GM18858 (cell line): ENCODE measurements around the gene ALX4.

Experiments used
- ATAC-seq: cut with Tn5 transposase; IDR thresholded peaks from one replicate; pipeline ENCODE4 v1.9.1; 2021; ENCODE audit not compliant: unreplicated experiment

Gene ALX4

DNA sequence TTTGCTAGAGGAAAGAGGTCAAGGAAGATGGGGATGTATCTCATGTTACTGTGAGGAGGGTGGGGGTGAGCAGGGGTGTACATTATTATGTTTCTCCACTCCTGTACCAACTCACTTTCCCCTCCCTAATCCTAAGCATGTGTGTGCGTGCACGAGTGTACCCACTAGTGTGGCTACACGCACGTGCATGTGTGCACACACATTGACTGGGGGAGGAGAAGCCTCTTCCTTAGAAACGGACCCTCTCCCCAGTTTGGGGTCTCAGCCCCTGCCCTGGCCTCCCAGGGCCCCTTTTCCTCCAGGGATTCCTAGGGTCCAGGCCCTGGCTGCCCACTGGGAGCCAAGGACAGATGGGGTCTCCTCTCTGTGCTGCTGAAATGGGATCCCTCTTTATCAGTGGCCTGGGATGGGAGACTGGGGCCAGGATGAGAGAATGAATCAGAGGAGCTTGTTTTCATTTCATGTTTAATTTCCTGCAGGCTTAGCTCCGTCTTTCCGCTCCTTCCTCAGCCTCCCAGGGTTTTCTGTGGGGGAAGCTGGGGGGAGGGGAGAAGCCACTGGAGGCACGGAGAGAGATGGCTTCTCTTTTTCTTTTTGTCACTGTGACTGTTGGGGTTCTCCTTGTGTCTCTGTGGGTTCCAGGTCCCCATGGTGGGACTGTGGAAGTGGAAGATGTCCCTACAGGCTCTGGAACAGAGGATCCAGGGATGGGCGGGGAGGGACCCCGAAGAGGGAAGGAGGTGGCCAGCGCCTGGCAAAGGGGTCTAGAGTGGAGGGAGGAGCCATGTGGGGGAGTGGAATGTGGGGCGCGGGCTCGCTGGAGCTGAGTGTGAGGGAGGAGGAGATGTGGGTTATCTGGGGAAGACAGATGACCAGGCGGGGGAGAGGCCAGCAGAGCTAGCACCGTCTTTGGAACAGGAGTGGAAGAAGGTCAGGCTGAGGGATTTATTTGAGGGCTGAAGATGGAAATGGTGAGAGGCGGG lies 40.3 kb downstream of the ALX4 start:
- no peak for ATAC-seq

DNA sequence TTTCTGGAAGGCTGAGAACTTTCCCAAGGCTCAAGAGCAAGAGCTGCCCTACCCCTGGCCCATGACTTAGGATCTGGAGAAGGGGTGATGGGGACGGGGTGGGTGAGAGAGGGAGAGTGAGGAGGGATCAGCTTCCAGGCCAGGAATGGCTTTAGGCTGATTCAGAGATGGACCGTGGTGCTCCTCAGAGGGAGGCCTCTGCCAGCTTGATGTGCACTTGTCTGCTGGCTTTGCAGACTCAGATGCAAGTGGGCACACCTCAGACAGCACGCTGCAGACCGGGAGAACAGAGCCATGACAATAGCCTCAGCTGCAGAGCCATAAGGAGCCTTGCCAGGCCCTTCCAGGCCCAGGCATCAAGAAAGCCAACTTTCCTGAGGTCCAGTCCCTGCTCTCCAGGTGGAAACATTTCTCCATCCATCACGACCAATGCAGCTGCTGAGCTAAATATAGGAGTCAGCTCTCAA lies 41.3 kb downstream of the ALX4 start:
- no peak for ATAC-seq

DNA sequence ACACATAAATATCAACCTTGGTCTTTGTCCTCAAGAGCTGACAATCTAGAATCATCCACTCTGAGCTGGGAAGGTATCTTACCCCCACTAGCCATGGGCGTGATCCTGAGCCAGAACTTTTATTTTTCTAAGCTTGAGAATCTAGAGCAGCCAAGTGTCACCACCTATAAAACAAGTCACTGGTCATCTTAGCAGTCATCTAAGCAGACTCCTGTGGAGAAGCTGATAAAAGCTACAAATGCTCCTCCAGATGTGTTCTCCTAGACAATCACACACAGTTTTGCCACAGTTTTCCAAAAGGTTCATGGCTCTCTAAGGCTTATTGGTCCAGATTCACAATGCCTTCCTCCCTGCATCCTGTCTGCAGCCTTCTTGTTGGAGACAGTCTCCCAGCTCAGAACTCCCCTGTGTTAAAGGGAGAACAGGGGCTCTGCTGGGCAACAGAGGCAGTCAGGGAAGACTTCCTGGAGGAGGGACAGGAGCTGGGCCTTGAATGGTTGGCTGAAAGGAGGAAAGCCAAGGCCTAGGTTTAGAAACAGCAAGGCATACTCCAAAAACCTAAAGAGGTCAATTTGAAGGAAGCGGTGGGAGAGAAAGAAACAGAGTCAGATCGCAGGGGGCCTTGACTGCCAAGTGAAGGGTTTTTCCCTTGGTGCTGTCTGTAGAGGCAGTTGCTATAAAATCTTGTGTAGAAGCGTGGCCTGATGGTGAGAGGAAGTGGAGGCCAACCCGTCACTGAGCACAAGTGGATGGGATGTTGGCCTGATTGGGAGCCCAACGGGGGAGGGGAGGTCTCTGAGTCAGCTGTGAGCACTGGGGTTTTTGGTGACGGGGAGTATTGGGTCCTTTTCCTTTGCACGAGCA lies 42.0 kb downstream of the ALX4 start:
- ATAC-seq: no peak

DNA sequence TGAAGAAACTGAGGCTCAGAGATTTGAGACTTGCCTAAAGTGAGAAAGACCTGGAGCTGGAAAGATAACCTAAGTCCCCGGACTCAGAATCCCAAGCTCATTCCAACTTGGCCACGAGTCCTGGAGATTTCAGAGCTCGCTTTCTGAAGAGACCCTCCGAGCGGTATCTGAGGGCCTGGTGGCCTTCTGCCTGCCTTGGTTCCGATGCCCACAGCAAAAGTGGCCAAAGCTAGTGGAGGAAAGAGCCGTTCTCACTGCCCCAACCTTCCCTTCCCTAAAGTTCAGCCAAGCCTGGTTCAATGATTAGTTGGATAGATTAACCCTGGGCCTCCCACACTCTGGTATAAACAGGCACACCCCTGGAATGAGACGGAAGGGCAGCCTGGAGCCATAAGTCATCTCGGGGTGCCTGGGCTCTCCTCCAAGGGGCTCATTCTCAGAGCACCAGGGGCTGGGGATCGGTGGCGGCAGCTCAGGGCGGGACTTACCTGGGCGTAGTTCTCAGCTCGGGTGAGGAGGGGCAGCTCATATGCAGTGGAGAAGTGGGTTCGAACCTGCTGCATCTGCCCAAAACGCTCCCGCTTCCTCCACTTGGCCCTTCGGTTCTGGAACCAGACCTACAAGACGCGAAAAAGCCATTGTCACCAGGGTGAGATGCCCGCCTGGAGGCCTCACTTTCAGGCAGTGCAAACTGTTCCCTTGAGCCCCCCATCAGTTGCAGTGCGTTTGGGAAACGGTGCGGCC lies 42.8 kb downstream of the ALX4 start:
- ATAC-seq: no peak

DNA sequence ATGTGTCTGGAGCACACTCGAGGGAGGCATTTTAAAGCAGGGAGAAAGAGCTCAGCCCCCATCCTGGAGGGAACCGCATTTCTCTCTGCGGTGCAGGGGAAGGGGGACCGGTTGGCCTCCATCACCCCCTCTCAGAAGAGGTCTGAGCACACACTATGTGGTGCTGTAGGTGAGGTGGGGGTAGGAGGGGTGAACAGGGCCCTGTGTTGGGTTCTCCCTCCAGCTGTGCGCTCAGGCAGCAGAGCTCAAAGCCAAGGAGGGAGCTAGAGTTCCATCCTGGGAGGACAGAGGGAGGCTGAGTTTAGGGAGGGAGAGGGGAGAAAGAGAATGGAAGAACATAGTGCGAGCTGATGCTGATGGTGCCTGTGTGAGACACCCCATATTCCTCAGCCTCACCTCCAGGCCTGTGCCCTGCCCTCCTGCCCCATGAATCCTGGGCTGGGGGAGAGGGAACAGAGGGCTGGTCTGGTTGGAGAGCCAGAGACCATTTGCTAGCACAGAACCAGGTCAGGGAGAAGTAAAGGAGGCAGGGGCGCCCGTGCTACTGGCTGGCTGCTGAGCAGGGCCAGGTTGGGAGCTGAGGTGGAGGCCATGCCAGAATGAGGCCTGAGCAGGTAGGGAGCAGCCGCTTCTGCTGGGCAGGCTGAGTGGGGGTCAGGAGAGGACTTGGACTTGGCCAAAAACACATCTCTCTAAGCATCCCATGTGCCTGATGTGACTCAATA lies 43.7 kb downstream of the ALX4 start:
- no peak for ATAC-seq

DNA sequence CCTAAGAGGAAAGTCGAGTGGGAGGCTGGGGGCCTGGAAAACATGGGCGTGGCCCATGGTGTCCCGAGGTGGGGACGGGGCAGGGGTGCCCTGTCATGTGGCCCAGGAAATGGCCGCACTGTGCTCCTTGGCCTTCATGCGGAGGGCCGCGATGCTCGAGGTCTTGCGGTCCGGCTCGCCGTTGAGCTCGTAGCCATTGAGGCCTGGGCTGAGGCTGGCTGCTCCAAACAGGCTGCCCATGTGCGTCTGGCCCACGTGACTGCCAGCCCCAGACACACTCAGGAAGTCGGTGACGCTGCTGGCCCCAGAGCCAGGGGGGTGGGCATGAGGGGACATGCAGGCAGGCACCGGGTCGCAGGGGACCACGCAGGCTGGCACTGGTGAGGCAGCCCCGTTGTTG lies 45.2 kb downstream of the ALX4 start:
- ATAC-seq: no peak

DNA sequence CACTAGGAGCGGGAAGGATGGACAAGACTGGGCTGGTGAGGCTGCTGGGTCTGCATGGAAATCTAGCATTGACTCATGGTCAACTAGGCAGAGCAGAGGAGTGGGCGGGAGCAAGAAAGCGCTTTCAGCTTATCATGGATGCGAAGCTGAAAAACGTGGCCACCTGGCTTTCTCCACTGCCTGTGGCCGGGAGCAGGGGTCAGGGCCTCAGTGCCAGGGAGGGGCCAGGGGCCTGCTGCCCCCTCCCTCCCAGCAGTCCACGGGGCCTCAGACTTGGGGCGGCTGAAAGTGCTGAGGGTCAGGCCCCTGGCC lies 45.5 kb downstream of the ALX4 start:
- no peak for ATAC-seq

DNA sequence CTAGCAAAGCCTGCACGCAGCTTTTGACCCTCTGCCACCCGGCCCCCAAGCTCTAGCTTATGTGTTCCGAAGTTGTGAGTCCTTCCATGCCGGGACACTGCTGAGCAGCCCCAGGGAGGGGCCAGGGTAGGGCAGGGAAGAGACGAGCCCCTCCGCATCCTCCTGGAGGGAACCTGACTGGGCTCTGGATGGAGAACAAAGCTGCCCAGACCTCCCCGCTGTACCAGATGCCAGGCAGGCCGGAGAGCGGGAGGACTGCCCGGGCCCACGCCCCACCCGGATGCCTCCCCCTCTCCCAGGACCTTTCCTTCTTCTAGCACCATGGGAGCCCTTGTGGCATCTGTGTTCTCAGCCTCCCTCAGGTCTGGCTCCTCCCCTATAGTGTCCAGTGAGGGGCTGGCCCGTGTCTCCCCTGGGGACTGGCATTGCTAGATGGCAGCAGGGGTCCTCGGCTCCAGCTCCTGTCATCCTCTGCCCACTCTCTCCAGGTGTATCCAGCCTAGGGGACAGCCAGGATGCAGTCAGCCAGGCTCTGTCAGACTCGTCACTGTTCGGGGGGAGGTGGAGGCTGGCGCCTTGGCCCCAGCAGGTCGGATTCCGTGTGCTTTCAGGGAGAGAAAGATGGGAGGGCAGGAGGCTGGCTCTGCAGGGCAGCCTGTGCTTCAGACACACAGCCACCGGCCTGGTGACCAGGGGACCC lies 46.1 kb downstream of the ALX4 start:
- ATAC-seq: no peak

DNA sequence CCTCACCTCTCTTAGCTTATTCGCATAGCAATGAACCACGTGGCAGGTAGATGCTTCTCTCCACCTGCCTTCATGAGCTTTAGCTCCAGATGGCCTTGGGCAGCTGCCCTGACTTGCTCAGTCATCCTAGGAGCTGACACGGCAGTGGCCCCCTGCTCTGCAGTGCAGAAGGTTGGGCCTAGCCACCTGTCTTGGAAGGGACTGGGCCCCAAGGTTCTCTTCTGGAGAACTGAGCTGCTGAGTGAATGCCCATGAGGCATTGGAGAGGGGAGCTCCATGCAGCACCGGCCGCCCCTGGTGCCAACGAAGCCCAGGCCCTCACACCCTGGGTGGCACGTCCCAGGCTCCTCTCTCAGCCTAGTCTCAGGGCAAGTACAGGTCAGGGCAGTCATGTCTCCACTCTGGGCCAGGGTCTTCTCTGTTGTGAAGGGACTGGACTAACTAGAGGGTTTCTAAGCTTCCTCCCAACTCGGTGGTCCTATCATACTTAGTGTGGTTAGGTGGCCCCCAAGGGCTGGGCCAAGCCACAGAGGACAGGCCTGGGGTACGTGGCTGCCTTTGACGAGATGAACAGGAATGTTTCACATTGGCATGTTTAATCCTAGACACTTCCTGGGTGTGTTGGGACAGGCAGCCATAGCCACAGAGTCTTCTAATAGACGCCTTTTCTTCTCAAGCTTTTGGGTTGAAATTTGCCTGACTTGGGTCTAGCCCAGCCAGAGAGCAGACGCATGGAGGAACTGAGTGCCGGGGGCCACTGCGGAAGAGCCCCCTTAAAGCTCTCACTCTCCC lies 47.9 kb downstream of the ALX4 start:
- no peak for ATAC-seq

DNA sequence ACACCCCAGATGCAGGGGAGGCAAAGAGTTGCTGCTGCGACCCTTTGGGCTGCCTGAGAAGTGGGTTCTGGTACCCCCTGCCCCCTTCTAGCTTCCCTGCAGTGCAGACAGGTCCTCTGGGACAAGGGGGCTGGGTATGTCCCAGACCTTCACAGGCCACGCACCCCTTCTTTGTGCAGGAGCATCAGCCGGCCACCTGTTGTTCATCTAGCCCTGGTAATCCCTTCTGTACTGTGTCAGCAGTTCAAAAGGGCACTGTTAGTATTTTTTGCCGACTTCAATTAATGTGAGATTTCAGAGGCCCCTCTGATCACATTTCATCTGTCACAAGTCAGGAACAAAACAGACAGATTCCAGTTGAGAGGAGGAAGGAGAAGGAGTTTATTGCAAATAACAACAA lies 49.9 kb downstream of the ALX4 start:
- ATAC-seq: no peak

DNA sequence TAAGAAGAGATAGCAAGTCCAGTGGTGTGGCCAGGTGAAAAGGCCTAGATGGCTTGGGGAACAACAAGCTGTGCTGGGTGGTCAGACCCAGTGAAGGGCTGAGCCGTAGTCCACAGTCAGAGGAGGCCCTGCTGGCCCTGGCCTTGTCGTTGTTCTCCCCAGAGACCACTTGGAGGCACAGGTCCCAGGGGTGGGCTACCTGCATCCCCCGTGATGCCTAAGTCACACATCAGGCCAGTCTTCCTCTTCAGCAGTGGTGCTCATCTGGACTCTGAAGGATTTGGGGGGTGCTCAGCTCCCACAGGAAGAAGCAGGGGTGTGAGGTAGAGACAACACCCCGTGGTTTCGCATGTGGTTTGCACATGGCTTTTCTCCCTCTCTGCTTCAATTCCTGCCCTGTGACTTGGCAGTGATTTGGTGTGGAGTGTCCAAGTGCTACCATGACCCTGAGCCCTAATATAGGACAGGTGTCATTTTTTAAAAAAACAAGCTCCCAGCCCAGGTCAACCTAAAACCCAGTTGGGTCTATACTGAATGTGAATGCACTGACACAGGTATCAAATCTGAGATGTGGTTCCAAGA lies 51.0 kb downstream of the ALX4 start:
- ATAC-seq: no peak

DNA sequence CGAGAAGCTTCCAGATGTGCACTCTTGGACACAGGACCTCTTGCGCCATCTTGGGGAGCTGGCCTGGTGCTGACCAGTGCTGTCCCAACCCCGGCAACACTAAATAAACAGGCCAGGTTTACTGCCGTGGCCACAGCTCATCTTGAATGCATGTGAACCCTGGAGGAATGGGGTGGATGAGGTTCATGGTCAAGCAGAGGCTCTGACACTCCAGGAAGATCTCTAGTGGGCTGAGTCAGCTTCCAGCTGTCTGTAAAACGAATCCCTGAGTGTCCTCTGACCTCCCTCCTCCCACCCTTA lies 51.8 kb downstream of the ALX4 start:
- ATAC-seq: no peak

DNA sequence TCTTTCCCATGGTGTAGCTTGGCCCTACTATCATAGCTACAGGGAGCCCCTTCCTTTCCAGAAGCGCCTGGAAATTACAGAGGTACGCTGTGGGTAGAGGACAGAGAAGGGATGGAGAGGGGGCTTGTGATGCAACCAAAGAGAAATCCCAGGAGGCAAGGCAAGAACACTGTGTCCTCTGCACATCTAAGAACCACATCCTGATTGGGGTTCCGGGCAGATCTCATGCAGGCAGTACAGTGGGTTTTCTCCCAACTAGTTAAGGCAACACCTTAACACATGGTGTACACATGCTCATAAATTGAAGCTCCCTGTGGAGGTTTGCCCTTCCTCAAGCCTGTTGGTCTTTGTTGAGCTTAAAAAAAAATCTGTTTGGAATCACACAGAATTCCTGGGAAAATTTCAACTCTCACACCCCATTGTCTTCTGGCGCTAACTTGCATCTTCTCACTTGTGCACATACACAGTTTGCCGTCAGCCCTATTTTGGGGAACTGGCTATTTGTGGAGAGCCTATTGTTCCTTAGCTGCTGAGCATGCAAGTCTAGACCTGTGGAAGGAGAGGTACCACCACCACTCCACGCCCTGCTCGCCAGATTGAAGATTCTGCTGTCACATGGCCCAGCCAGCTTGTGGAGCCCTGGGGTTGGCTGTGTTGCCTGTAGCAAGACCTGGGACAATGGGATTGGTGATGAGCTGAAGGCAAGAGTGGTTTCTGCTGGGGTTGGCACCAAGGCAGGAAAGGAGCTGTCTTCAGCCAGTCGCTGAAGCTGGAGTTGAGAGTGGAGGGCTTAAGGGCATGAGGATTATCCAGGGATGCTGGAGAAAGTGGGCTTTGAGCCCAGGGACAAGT lies 52.4 kb downstream of the ALX4 start:
- ATAC-seq: no peak

DNA sequence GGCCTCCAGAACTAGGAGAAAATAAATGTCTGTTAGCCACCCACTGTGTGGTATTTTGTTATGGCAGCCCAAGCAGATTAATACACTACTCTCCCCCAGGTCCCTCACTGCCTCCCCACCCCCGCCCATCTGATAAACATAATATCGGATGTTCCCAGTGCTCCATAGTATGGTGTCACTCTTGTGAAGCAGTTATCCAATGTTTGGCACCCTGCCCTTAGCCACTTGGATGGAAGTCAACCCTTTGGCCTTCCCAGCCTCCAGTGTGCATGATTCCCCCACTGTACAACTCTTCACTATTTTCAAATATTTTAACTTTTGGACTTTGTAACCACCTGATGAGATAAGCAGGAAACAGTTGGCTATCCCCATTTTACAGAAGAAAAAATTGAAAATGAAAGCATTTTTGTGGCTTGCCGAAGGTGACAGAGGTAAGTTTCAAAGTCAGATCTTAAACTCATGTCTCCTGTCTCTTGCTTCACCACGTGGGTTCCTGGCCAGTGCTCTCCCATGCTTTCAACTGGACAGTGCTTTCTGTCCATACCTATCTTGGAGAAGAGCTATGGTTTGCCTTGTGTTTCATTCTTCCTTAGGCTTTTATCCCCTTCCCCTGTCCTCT lies 53.2 kb downstream of the ALX4 start:
- no peak for ATAC-seq

DNA sequence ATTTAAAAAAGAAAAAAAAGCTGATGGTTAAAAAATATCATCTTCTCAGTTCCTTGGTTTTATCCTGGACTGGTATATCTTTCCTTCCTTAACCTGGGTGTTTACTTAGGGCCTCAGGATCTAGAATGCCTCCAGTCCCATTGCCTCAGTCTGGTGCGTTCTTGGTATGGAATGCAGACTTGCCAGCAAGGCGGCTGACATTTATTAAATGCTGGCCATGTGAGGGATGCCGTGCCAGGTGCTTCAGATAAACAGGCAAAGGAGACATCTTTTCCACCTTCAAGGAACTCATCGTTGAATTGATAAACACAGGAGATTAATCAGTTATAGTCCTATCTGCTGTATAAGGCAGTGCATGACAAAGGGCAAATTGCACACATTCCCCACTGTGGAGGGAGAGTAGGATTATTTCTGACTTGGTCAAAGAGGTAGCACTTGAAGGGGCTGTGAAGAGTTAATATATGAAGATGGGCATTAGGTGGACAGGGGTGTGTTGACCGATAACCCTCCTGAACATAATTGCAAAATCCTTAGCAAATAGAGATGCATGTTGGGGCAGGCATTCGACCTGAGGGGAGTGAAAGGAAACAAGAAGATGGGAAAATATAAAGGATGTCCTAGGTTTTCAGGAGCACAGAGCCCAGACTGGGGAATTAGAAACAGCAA lies 54.4 kb downstream of the ALX4 start:
- ATAC-seq: no peak

DNA sequence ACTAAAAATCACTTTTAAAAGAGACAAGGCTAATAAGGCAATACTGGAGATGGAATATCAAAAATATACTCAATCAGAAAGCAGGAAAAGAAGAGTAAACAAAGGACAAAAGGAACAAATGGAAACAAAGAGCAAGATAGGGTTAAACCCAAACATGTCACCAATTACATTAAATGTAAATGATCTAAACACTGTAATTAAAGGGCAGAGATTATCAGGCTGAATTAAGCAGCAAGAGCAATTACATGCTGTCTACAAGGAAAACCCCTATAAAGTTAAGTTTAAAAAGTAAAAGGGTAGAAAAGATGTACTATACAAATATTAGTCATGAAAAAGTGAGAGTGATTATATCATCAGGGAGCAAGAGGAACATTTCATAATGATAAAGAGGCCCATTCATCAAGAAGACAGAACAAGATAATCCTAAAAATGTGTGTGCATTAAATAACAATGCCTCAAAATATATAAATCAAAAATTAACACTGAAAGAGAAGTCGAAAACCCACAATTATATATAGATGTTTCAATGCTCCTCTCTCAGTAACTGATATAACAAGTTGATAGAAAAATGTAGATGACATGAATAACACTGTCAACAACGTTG lies 56.8 kb downstream of the ALX4 start:
- ATAC-seq: no peak

DNA sequence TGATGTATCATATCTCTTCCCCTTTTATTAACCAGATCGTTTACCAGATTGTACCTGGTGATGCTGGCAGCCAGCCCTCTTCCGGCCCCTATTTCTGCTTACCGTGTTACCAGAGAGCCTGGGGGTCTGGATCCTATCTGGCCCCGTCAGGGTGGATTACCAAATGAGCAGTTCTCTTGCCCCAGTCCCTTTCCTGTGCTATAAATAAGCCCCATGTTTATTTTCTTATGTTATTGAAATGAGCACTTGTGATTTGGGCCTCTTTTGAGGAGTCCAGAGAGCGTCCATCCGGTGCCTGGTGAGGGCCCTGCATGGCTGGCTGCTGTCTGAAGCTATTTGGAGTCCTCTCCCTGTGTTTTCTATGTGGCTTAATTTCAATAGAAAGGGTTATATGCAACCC lies 59.5 kb downstream of the ALX4 start:
- no peak for ATAC-seq
